K562 (cell line): ENCODE measurements around the gene ST6GALNAC6. TPM values are rescaled to one million over a fixed set of nuclear protein-coding genes. Genes with fewer than 3 reads are reported as not detected.

Experiments
- BRCA1 ChIP-seq, 2 experiments: fragments of 450-650 bp in 1 of 2; sonication (generic) in 1 of 2; formaldehyde crosslinking in 1 of 2; IDR thresholded peaks; 2 replicates each; pipeline versions ENCODE4 v1.5.0 to v1.6.1; 2017 to 2020; ENCODE audit warnings: mild to moderate bottlenecking in 1 of 2, missing genetic modification reagents in 1 of 2
- CEBPB ChIP-seq: fragments of 450-650 bp; IDR thresholded peaks from 2 replicates; pipeline ENCODE4 v1.6.1; 2016; ENCODE audit warnings: missing genetic modification characterization, missing compliant biosample characterization
- CREM ChIP-seq: IDR thresholded peaks from 2 replicates; pipeline ENCODE4 v1.6.1; 2014; ENCODE audit warnings: antibody characterized with exemption, low read depth
- DIDO1 ChIP-seq: fragments of 450-650 bp; IDR thresholded peaks from 2 replicates; pipeline ENCODE4 v1.6.1; 2016; ENCODE audit warnings: low read depth, missing biosample characterization, missing genetic modification characterization
- HOXB6 ChIP-seq: fragments of 250-450 bp; sonication (Bioruptor Pico); IDR thresholded peaks from 2 replicates; pipeline ENCODE4 v1.5.1; 2022; ENCODE audit warnings: mild to moderate bottlenecking, borderline replicate concordance
- L3MBTL2 ChIP-seq: fragments of 450-650 bp; IDR thresholded peaks from 2 replicates; pipeline ENCODE4 v1.6.1; 2016; ENCODE audit warnings: mild to moderate bottlenecking, moderate library complexity
- MEIS2 ChIP-seq: fragments of 450-650 bp; IDR thresholded peaks from 2 replicates; pipeline ENCODE4 v1.6.1; 2014; ENCODE audit warnings: mild to moderate bottlenecking; ENCODE audit not compliant: partially characterized antibody
- NCOR1 ChIP-seq: fragments of 450-650 bp; IDR thresholded peaks from 2 replicates; pipeline ENCODE4 v1.6.1; 2016; ENCODE audit warnings: mild to moderate bottlenecking, moderate library complexity
- PRMT5 ChIP-seq: sonication (generic); formaldehyde crosslinking; IDR thresholded peaks from 2 replicates; pipeline ENCODE4 v1.5.0; 2020; ENCODE audit warnings: missing genetic modification reagents
- RBFOX2 ChIP-seq: fragments of 200-400 bp; formaldehyde crosslinking; IDR thresholded peaks from 2 replicates; pipeline ENCODE4 v1.6.1; 2017; ENCODE audit warnings: low read depth, mild to moderate bottlenecking, low read length, moderate library complexity
- SMARCB1 ChIP-seq: IDR thresholded peaks from 2 replicates; pipeline ENCODE4 v1.6.1; 2011; ENCODE audit warnings: improper control_type of control experiment, low read depth; ENCODE audit not compliant: insufficient read length
- SMARCC2 ChIP-seq: fragments of 450-650 bp; IDR thresholded peaks from 2 replicates; pipeline ENCODE4 v1.6.1; 2017; ENCODE audit warnings: antibody characterized with exemption, moderate library complexity, mild to moderate bottlenecking, low read depth
- TAF1 ChIP-seq: IDR thresholded peaks from 2 replicates; pipeline ENCODE4 v1.6.1; 2011; ENCODE audit warnings: mild to moderate bottlenecking, low read length, moderate library complexity; ENCODE audit not compliant: insufficient read depth, control insufficient read depth, severe bottlenecking; ENCODE audit errors: extremely low read depth
- ZFX ChIP-seq: sonication (generic); formaldehyde crosslinking; IDR thresholded peaks from 2 replicates; pipeline ENCODE4 v1.8.0; 2022; ENCODE audit warnings: mild to moderate bottlenecking, missing genetic modification reagents, moderate library complexity
- ZZZ3 ChIP-seq: fragments of 450-650 bp; IDR thresholded peaks from 2 replicates; pipeline ENCODE4 v1.6.1; 2016; ENCODE audit warnings: antibody characterized with exemption, mild to moderate bottlenecking, moderate library complexity
- polyA plus RNA-seq, 8 experiments: library from polyadenylated mRNA; depleted of rRNA in 4 of 8; stranded (reverse) in 5 of 8; unstranded in 3 of 8; fragments of >200 nt; fragmentation: Nextera tagmentation in 2 of 8; fragmentation: Illumina TruSeq in 1 of 8; extraction: Ambion mirVana in 2 of 8; extraction: Trizol in 1 of 8; gene quantifications; 2 replicates each; pipeline versions ENCODE4 v1.2.1 to v1.2.3, GENCODE V29; 2011 to 2014; ENCODE audit warnings: inconsistent platforms in 1 of 8, missing spikeins in 1 of 8
- total RNA-seq, 7 experiments: library from RNA; depleted of rRNA in 6 of 7; stranded (reverse); fragments of >200 nt in 6 of 7; fragmentation: Illumina TruSeq in 2 of 7; extraction: Trizol in 2 of 7; gene quantifications; 2 replicates each; pipeline versions ENCODE4 v1.2.1 to v1.2.3, GENCODE V29; 2011 to 2021; ENCODE audit warnings: low replicate concordance in 1 of 7
- TF ChIP-seq, protein P1 (sequence below), 2 experiments: fragments of 450-650 bp in 1 of 2; sonication (generic) in 1 of 2; formaldehyde crosslinking; conservative IDR thresholded peaks; 2 replicates each; pipeline versions ENCODE4 v1.4.0 to v1.8.1; 2020 to 2022; ENCODE audit warnings: mild to moderate bottlenecking in 1 of 2, missing genetic modification reagents in 1 of 2
- TF ChIP-seq, protein P2 (sequence below): fragments of 450-650 bp; IDR thresholded peaks from 2 replicates; pipeline ENCODE4 v1.6.1; 2016; ENCODE audit warnings: missing biosample characterization, missing genetic modification characterization
- TF ChIP-seq, protein P3 (sequence below): sonication (generic); formaldehyde crosslinking; IDR thresholded peaks from 2 replicates; pipeline ENCODE4 v1.8.0; 2022; ENCODE audit warnings: mild to moderate bottlenecking, missing genetic modification reagents

ST6GALNAC6 gene
- total and polyA plus RNA-seq, 9 of the 15 experiments (the other 6 are each of a cell fraction or from before 2014, with no cell fraction given): 0.13 to 23.0 (median 14.5) TPM

DNA sequence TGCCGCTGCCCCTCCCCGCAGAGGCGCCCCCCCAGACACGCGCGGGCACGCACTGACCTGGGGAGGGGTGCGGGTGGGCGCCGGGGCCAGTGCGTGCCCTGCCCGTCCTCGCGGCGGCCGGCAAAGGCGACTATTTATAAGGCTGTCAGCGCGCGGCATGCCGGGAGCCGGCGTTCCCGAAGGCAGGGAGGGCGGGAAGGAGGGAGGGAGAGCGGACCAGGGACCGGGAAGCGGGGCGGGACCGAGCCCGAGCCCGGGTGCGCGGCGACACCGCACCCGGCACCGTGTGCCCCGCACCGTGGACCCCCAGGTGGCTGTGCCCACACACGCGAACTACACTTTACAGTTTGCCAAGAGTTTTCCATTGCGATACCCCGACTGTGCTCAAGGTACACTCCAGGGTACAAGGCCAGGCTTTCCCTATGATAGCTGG is 21.8 kb downstream of the ST6GALNAC6 start, which contains the start of gene AK1 (continued):
- no peak for TF ChIP-seq HOXB6 (CRISPR knock-in tag)
- no peak for TF ChIP-seq NCOR1
- TF ChIP-seq, protein P1, sequence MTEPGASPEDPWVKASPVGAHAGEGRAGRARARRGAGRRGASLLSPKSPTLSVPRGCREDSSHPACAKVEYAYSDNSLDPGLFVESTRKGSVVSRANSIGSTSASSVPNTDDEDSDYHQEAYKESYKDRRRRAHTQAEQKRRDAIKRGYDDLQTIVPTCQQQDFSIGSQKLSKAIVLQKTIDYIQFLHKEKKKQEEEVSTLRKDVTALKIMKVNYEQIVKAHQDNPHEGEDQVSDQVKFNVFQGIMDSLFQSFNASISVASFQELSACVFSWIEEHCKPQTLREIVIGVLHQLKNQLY (CRISPR knock-in tag; conservative IDR thresholded peaks at IDR 0.05): no peak
- peak; percentile 46; the same call in 1 of the 2 replicates for TF ChIP-seq L3MBTL2
- no peak for TF ChIP-seq ZZZ3
- TF ChIP-seq SMARCB1: no peak
- TF ChIP-seq RBFOX2: peak; percentile 77
- TF ChIP-seq SMARCC2: no peak
- peak; percentile 11; the same call in 1 of the 2 replicates for TF ChIP-seq CREM
- TF ChIP-seq, protein P2, sequence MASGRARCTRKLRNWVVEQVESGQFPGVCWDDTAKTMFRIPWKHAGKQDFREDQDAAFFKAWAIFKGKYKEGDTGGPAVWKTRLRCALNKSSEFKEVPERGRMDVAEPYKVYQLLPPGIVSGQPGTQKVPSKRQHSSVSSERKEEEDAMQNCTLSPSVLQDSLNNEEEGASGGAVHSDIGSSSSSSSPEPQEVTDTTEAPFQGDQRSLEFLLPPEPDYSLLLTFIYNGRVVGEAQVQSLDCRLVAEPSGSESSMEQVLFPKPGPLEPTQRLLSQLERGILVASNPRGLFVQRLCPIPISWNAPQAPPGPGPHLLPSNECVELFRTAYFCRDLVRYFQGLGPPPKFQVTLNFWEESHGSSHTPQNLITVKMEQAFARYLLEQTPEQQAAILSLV (tag): no peak
- peak; percentile 60; the same call in 1 of the 2 replicates for TF ChIP-seq ZFX
- TF ChIP-seq TAF1: peak; percentile 23
- TF ChIP-seq MEIS2: peak; percentile 37
- no peak for TF ChIP-seq CEBPB (tag)
- TF ChIP-seq BRCA1 (IDR thresholded peaks at IDR 0.05): no peak
- no peak for TF ChIP-seq BRCA1 (CRISPR knock-in tag; IDR thresholded peaks at IDR 0.05)
- no peak for TF ChIP-seq PRMT5 (CRISPR knock-in tag)
- TF ChIP-seq, protein P3, sequence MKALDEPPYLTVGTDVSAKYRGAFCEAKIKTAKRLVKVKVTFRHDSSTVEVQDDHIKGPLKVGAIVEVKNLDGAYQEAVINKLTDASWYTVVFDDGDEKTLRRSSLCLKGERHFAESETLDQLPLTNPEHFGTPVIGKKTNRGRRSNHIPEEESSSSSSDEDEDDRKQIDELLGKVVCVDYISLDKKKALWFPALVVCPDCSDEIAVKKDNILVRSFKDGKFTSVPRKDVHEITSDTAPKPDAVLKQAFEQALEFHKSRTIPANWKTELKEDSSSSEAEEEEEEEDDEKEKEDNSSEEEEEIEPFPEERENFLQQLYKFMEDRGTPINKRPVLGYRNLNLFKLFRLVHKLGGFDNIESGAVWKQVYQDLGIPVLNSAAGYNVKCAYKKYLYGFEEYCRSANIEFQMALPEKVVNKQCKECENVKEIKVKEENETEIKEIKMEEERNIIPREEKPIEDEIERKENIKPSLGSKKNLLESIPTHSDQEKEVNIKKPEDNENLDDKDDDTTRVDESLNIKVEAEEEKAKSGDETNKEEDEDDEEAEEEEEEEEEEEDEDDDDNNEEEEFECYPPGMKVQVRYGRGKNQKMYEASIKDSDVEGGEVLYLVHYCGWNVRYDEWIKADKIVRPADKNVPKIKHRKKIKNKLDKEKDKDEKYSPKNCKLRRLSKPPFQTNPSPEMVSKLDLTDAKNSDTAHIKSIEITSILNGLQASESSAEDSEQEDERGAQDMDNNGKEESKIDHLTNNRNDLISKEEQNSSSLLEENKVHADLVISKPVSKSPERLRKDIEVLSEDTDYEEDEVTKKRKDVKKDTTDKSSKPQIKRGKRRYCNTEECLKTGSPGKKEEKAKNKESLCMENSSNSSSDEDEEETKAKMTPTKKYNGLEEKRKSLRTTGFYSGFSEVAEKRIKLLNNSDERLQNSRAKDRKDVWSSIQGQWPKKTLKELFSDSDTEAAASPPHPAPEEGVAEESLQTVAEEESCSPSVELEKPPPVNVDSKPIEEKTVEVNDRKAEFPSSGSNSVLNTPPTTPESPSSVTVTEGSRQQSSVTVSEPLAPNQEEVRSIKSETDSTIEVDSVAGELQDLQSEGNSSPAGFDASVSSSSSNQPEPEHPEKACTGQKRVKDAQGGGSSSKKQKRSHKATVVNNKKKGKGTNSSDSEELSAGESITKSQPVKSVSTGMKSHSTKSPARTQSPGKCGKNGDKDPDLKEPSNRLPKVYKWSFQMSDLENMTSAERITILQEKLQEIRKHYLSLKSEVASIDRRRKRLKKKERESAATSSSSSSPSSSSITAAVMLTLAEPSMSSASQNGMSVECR (CRISPR knock-in tag): 0 out of 2 replicates have a peak, but pooled peaks have one; percentile 40
- no peak for TF ChIP-seq DIDO1
